MM.1S (cell line): ENCODE measurements around the gene IFT172.

Experiments used
- CTCF ChIP-seq: fragments of 300-600 bp; sonication (generic); IDR thresholded peaks from 2 replicates; pipeline ENCODE4 v1.5.1; 2016; ENCODE audit warnings: antibody characterized with exemption, low read length, mixed read lengths
- EZH2 ChIP-seq: fragments of 300-600 bp; sonication (generic); optimal IDR thresholded peaks from 2 replicates; pipeline ENCODE3; 2017; ENCODE audit warnings: low read depth, mild to moderate bottlenecking, antibody characterized with exemption, low read length, mixed read lengths

GRCh38 chr2:27489118-27489497, 435 bp downstream of the IFT172 start:
- TF ChIP-seq EZH2: no peak
- 0 out of 2 replicates have a peak, but pooled peaks have one; percentile 8 for TF ChIP-seq CTCF
